HCT116 (cell line): Measurements from ENCODE around the gene HPCAL1.
A peak's percentile ranks its signal among the peaks of the same experiment; 100 is the strongest.

Experiments used
- CEBPB ChIP-seq: IDR thresholded peaks from 2 replicates; pipeline ENCODE4 v1.6.1; 2012; ENCODE audit warnings: low read depth
- EGR1 ChIP-seq: IDR thresholded peaks from 2 replicates; pipeline ENCODE4 v1.6.1; 2012; ENCODE audit warnings: low read depth
- EZH2 ChIP-seq: fragments of 200-600 bp; sonication (generic); IDR thresholded peaks from 2 replicates; pipeline ENCODE4 v1.6.1; 2017; ENCODE audit warnings: antibody characterized with exemption, mixed run types
- FOSL1 ChIP-seq: IDR thresholded peaks from 2 replicates; pipeline ENCODE4 v1.6.1; 2012; ENCODE audit warnings: low read depth
- POLR2A ChIP-seq: IDR thresholded peaks from 2 replicates; pipeline ENCODE4 v1.7.0; 2011; ENCODE audit warnings: borderline replicate concordance; ENCODE audit not compliant: insufficient read depth, insufficient read length; ENCODE audit errors: extremely low read depth
- RAD21 ChIP-seq: IDR thresholded peaks from 2 replicates; pipeline ENCODE4 v1.6.1; 2012; ENCODE audit warnings: low read depth, mild to moderate bottlenecking
- TF ChIP-seq, protein P1 (sequence below), 3 experiments: fragments of 200-600 bp in 1 of 3; sonication (generic) in 1 of 3; IDR thresholded peaks in 2 of 3; conservative IDR thresholded peaks in 1 of 3; 2 replicates each; pipeline ENCODE4 v1.5.1; 2012 to 2017; ENCODE audit warnings: low read depth in 2 of 3, low read length in 2 of 3, antibody characterized with exemption in 1 of 3, borderline replicate concordance in 1 of 3, control low read depth in 1 of 3, mild to moderate bottlenecking in 1 of 3, mixed read lengths in 1 of 3, mixed run types in 1 of 3, moderate library complexity in 1 of 3; ENCODE audit not compliant: insufficient read depth in 1 of 3
- TF ChIP-seq, protein P2 (sequence below): IDR thresholded peaks from 2 replicates; pipeline ENCODE4 v1.6.1; 2012

- TF ChIP-seq, protein P1, sequence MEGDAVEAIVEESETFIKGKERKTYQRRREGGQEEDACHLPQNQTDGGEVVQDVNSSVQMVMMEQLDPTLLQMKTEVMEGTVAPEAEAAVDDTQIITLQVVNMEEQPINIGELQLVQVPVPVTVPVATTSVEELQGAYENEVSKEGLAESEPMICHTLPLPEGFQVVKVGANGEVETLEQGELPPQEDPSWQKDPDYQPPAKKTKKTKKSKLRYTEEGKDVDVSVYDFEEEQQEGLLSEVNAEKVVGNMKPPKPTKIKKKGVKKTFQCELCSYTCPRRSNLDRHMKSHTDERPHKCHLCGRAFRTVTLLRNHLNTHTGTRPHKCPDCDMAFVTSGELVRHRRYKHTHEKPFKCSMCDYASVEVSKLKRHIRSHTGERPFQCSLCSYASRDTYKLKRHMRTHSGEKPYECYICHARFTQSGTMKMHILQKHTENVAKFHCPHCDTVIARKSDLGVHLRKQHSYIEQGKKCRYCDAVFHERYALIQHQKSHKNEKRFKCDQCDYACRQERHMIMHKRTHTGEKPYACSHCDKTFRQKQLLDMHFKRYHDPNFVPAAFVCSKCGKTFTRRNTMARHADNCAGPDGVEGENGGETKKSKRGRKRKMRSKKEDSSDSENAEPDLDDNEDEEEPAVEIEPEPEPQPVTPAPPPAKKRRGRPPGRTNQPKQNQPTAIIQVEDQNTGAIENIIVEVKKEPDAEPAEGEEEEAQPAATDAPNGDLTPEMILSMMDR (IDR thresholded peaks at IDR 0.05 in 2 of 3, conservative IDR thresholded peaks at IDR 0.05 in 1 of 3; ENCODE audit: borderline replicate concordance in 1 of 3, insufficient read depth in 1 of 3, low read depth in 2 of 3, low read length in 2 of 3) = peak; percentile 92 to 96 (median 95)
- TF ChIP-seq EGR1 = no peak
- peak; percentile 100 for TF ChIP-seq RAD21
- TF ChIP-seq POLR2A = no peak
- TF ChIP-seq EZH2 = no peak
- no peak for TF ChIP-seq FOSL1
- TF ChIP-seq, protein P2, sequence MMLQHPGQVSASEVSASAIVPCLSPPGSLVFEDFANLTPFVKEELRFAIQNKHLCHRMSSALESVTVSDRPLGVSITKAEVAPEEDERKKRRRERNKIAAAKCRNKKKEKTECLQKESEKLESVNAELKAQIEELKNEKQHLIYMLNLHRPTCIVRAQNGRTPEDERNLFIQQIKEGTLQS = no peak
- TF ChIP-seq CEBPB = no peak
Observed at GRCh38 chr2:10434886-10435819, 132.4 kb downstream of the HPCAL1 start.
